Measurements from ENCODE around the gene C19orf85.
"Not testable (repeated sequence)": the region's sequence is repeated elsewhere in the genome, so short reads cannot be mapped to it uniquely, and the experiment has no call there.

C19orf85 gene

DNA sequence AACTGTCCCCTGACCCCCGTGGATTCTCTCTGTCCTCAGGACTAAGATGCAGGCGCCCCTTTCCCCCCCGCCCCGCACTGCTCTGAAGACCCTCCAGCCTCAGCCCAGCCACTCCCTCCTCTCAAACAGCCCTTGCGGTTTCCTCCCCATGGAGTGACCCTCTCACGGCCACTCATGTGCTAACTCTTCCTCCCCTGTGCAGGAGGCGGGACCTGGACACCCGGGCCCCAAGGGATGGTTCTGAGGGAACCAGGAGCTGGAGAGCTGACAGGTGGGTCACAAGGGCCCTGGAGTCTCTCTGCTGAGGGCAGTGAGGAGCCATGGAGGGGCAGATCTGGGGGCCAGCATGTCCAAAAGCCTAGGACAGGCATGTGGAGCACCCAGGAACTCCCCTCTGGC, 5.0 kb downstream of the C19orf85 start:
- no peak for DNase-seq (ENCODE audit: low read depth, low spot score)

DNA sequence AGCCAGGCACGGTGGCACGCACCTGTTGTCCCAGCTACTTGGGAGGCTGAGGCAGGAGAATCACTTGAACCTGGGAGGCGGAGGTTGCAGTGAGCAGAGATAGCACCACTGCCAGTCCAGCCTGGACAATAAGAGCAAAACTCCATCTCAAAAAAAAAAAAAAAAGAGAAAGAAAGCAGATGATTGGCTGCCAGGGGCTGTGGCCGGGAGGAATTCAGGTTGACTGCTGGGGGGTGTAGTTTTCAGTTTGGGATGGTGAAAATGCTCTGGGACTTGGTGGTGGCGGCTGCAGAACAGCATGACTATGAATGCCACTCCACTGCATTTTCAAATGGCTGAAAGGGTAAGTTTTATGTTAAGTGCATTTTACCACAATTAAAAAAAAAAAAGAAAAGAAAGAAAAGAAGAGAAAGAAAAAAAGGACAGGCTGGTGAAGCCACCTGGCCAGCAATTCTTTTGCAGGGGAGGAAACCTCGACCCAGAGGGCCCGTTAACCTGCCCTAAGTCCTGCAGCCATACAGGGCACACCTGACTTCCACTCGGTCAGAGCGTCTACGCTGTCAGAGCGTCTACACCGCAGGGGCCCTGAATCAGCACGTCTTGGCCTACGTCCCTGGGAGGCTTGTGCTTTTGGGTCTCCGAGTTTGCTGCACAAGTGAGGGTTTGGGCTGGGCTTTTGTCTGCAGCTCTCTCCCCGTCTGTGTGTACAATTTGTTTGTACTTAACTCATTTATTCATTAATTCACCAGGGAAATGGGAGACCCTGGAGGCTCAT, 6.7 kb downstream of the C19orf85 start:
- DNase-seq (ENCODE audit: low read depth, low spot score) = no peak

GRCh38 chr19:55456347-55456746, 8.2 kb downstream of the C19orf85 start:
- DNase-seq (ENCODE audit: low read depth, low spot score) = no peak

DNA sequence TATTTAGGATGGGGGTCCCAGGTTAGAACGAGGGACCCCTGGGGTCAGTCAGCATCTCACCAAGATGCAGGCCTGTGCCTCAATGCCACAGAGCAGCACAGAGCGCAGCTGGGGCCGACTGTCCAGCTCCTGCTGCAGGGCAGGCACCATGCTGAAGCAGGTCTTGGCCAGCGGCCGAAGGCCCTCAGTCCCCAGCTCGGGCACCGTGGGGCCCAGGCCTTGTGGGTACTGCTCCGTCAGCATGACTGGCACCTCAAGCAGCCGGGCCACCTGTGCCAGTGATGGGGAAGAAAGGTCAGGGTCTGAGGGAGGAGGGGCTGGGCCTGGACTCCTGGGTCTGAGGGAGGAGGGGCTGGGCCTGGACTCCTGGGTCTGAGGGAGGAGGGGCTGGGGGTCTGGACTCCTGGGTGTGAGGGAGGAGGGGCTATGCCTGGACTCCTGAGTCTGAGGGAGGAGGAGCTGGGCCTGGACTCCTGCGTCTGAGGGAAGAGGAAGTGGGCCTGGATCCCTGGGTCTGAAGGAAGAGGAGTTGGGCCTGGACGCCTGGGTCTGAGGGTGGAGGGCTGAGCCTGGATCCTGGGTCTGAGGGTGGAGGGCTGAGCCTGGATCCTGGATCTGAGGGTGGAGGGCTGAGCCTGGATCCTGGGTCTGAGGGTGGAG, 8.8 kb downstream of the C19orf85 start:
- DNase-seq (ENCODE audit: low read depth, low spot score) = no peak

DNA sequence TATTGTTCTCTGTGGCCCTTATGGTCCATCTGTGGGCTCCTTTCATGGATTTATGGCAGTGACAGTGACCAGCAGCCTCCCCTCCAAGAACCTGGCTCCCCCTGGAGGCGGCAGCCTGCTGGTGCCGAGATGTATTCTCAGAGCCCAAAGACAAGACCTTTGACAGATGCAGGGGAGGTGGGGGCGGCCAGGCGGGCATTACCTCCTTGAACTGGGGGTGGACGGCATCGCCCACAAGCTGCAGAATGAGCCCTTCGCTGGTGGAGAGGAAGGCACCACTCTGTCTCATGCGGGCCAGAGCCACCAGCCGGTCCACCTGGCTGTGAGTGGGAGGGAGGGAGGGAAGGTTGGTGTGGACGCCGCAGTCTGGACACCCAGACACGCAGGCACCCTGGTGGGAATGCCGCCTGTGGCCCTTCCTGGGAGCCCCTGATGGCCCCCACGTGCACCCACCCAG, 9.7 kb downstream of the C19orf85 start:
- no peak for DNase-seq (ENCODE audit: low read depth, low spot score)

DNA sequence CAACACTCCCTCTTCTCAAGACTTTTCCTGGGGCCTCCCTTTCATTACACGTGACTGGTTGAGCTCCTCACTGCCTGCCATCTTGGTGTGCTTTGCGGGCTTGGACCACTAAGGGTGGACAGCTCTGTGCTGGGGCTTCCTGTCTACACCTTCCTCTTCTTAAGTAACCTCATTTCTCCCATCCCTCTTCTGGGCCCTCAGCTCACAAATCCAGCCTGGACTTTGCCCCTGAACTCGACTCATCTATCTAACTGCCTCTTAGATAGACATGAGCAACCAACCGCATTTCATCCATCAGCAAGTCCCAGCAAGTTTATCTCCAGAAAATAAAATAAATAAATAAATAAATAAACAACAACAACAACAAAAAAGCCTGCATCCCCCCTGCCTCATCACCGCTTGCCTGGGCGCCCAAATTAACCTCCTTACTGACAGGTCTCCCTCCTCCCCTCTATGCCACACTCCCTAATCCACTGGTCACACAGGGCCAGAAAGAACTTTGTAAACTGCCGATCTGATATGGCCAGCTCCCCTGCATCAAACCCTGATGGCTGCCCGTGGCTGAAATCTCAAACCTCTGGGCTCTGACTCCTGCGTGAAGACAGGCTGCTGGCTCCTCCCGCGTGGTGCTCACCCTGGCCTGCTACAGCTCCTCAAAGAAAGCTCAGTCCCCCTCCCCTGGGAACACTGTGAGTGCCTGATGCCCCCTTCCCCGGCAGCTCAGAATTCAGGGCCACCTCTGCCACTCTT, 10.9 kb downstream of the C19orf85 start:
- DNase-seq (ENCODE audit: low read depth, low spot score) = no peak

DNA sequence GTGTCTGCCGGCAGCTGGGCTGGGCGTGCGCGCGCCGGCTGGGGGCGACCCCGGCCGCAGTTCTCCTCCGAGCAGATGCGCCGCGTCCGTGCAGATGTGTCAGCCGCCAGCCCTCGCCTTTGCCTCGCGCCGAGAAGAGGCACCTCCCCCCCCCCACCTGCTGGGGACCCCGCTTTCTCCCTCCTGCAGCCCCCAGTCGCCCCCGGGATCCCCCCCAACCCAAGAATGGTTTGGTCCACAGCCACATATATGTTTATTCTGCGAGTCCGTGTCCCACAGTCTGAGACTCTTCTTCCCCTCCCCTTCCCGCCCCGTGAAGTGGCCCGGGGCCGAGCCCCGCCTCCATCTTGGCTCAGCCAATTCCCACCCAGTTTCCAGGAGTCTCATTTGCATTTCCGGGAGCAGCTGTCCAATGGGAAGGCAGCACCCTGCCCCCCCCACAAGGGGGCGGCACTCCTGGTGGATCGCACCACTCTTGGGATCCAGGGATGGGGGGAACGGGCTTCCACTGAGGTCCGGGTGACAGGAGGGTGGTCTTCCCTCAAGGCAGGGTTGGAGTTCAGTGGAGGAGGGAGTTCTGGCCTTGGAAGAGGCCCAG, 11.7 kb downstream of the C19orf85 start:
- DNase-seq (ENCODE audit: low read depth, low spot score) = peak; percentile 61

DNA sequence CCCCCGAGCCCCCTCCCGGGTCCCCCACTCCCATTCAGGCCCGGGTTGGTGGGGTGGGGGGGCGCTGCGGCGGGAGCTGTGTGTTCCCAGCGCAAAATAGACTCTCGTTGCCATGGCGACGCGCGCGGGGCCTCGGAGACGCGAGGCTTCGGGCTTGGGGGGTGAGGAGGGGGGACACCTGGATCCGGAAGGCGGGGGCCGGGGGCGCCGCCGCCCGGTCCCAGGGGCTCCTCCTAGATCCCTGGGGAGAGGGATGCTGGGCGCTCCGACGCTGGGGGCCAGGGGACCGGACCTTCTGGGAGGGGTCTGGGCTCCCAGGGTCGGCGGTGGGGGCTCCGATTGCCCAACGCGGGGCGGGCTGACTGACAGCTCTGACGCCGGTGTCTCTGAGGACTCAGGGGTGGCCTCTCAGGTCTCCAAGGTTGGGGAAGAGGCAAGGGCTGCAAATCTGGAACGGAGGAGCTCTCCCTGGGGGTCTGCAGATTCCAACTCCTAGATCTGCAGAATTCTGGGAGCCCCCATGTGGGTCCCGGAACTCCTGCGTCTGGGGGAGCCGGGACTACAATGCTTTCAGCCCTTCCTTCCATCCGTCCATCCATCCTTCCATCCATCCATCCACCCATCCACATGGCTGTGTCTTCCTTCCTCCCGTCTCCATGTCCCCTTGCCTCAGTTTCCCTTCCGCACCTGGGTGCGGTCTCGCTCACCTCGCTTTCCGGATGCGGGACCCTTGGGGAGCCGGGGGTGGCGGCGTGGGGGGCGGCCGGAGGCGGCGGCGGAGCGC, 12.4 kb downstream of the C19orf85 start:
- no peak for DNase-seq (ENCODE audit: low read depth, low spot score)

GRCh38 chr19:55451163-55451964, 13.2 kb downstream of the C19orf85 start:
- DNase-seq (ENCODE audit: low read depth, low spot score) = no peak

DNA sequence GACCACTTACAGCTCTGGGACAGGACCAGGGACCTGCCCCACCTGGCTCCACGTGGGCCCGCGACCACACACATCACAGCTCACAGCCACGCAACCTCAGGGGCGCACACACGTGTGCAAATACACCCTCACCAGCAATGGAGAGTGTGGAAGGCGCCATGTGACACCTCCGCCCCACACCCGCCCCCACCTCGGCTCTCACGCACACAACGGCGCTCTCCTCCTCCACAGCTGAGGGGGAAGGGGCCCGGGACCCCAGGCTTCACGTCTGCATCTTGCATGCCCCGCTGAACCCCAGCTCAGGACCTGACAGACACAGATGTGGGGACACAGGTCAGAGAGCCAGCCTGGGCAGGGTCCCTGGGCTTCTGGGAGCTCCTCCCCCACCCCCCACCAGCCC, 15.1 kb downstream of the C19orf85 start:
- no peak for DNase-seq (ENCODE audit: low read depth, low spot score)

GRCh38 chr19:55448175-55448490, 16.4 kb downstream of the C19orf85 start:
- DNase-seq (ENCODE audit: low read depth, low spot score) = not testable (repeated sequence)

DNA sequence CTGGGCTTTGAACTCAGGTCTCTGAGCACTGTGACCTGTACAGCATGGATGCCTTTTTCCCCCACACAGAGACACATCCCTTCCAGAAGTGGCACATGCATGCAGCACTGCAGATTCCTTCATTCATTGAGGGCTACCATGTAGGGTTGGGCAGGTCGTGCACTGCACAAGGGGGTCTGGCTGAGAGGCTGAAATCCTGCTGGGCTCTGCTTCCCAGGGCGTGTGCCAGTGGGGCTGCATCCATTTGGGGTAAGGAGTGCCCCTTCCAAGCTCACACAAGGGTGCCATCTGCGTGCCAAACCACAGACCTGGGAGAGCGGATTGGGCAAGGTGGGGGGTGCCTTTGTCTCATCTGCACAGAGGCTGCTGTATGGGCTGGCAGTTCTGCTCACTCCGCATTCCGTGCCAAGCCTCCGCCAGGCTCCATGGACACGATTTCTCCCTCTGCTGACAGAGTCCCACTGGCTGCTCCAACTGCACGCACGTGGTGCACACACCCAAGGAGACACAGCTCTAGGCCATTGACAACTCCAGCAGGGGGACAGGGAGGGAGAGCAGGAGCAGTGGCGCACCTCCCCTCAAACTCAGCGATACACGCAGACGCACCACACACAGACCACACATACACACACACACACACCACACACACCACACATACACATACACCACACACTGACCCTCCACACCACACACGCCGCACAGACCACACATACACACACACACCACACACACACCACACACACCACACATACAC, 17.0 kb downstream of the C19orf85 start:
- no peak for DNase-seq (ENCODE audit: low read depth, low spot score)

DNA sequence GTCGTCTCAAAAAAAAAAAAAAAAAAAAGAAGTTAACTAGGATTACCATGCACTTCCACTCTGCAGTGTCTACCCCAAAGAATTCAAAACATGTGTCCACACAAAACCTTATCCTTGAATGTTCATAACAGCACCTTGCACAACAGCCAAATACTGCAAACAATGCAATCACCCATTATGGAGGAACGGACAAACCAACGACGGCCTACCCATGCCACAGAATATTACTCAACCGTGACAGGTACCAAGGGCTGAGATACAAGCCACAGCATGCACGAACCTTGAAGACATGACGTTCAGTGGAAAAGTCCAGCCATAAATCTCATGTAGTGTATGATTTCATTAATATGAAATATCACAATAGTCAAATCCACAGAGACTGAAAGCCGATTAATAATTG, 18.5 kb downstream of the C19orf85 start:
- DNase-seq (ENCODE audit: low read depth, low spot score) = no peak

- DNase-seq (ENCODE audit: low read depth, low spot score) = no peak
These were observed 19.9 kb downstream of the C19orf85 start for GRCh38 chr19:55444646-55445045.

DNA sequence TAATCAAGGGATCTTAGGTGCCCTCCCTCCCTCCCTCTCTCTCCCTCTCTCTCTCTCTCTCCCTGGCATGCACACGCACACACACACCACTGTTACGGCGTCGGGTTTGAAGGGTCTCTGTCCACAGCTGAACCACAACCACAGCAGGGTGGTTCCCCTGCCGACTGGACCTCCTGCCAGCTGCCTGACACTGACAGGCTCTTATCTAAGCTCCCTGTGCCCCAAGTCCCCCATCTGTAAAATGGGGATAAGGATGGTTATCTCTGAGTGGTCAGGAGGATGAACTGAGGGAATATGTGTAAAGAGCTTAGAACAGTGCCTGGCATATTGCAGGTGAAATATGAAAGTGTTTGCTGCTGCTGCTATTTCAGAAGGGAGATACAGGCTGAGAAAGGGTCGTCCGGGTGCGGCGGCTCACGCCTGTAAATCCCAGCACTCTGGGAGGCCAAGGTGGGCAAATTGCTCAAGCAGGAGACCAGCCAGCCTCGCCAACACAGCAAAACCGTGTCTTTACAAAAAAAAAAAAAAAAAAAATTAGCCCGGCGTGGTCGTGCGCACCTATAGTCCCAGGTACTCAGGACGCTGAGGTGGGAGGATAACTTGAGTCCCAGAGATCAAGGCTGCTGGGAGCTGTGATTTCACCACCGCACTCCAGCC, 20.6 kb downstream of the C19orf85 start:
- no peak for DNase-seq (ENCODE audit: low read depth, low spot score)

- no peak for DNase-seq (ENCODE audit: low read depth, low spot score)
These were observed 21.3 kb downstream of the C19orf85 start, which contains the start of gene SHISA7 for GRCh38 chr19:55443045-55443823. Gene SHISA7 (minus strand): TSS chr19:55443300. CDS start chr19:55442863, 437 bp downstream.

- no peak for DNase-seq (ENCODE audit: low read depth, low spot score)
These were observed 22.1 kb downstream of the C19orf85 start for GRCh38 chr19:55442372-55442961.

DNA sequence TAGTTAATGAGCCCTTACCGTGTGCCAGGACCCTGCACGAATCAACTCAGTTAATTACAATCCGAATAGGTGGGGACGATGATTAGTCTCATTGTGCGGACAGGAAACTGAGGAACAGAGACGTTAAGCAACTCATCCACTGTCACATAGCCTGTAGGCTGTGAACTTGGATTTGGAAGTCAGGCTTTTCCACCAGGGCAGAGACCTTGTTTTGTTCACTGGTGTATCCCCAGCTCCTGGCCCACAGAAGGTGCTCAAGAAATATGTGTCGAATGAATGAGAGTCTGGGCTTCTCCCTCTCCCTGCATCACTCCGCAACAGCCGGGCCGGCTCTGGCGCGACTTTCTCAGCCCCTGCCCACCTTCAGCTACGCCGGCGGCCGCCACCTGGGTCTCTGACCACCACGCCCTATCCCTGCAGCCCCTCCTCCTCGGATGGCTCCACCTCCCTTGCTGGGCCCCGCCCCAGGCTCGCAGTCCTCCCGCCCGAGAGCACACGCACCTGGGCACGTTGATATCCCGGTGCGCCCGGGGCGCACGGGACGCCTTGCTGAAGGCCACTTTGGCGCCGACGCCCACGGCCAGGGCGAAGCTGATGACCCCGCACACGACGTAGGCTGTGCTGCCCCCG, 22.7 kb downstream of the C19orf85 start:
- DNase-seq (ENCODE audit: low read depth, low spot score) = no peak
